Measurements from ENCODE around the gene AHSG.
"Not testable (repeated sequence)": the region's sequence is repeated elsewhere in the genome, so short reads cannot be mapped to it uniquely, and the experiment has no call there.

Gene AHSG

DNA sequence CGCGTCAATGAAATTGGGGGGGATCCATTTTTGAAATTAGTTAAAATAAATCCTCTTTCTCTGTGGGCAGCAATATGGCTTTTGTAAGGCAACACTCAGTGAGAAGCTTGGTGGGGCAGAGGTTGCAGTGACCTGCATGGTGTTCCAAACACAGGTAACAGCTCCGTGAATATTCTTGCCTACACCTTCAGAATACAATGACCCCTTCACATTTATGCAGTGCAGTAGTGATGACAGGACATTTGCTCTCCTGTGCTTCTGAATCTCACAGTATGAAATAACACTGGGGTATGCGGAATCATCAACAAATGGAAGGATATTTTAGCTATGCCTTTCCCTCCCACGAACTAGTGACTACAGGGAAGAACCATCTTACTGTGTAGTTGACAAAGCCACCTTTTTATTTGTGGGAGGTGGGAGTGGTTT is 6.9 kb downstream of the AHSG start:
- DNase-seq = no peak

DNA sequence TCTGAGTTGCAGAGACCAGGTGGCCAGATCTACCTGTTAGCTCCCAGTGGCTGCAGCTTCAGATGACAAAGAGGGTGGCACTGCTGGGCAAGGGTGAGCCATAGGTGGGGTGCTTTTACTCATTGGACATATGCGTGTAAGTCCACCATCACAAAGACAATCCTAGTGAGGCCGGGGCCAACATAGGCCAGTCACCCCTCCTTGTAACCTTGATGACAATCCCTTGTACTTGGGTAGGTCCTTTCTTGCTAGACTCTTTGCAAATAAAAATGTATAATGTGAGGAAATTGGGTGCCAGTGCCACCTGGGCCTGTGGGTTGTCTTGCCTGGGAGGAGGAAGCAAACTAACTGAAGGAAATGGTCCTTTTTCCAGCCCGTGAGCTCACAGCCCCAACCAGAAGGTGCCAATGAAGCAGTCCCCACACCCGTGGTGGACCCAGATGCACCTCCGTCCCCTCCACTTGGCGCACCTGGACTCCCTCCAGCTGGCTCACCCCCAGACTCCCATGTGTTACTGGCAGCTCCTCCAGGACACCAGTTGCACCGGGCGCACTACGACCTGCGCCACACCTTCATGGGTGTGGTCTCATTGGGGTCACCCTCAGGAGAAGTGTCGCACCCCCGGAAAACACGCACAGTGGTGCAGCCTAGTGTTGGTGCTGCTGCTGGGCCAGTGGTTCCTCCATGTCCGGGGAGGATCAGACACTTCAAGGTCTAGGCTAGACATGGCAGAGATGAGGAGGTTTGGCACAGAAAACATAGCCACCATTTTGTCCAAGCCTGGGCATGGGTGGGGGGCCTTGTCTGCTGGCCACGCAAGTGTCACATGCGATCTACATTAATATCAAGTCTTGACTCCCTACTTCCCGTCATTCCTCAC is 7.6 kb downstream of the AHSG start:
- no peak for DNase-seq

DNA sequence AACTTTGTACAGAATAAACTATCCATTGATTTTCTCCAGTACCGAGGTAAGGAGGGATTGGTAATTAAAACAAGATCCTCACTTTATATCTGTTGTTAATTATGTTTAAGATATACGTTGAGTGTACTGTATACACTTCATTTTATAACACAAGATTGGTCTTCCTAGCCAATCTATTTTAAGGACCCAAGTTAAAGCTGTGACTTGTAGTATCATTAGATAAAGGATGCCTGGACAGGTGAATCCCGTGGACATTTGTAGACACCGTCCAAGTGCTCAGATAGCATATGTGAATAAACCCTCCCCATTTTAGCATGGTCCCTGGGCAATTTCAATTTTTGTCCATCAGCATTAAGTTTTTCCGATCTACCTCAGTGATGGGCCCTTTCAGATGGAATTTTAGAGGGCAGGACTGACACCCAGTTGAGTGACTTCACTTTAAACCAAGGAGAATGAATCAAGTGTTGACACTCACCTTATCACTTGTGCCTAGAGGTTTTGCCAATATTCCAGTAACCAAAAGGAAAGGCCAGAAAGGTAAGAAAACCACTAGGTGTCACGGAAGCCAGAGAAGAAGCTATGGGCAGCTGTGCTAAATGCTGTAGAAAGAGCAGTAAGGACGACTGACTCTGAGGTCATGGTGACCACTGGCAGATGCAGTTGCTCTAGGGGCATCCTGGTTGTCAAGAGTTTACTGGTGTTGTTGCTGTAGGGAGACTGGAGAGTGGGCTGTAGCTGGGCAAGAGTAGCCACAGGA is 9.2 kb downstream of the AHSG start:
- no peak for DNase-seq

DNA sequence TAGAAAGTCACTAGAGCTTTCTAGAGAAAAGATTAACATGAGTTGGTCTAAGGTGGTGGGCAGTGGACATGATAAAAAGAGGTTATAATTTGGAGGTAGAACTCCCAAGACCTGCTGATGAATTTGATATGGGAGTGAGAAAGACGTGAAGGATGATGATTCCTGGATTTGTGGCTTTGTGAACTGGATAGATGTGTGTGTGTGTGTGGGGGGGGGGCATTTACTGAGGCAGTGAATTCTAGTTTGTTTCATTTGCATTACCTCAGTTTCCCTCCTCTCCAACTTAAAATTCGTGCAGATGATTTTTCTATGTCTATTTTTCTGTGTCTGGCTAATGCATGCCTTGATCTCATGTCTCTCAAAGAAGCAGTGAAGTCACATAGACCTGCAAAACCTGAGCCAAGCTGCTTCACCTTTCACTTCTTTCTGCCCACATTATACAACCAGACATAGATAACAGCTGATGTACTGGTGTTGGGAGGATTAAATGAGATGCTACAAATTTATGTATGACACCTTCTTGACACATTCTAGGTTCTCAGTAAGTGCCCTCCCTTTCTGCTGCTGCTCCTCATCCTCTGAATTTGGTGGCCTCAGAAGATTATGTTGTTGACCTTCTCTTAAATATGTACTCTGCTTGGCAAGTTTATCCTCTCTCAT is 9.9 kb downstream of the AHSG start:
- no peak for DNase-seq

DNA sequence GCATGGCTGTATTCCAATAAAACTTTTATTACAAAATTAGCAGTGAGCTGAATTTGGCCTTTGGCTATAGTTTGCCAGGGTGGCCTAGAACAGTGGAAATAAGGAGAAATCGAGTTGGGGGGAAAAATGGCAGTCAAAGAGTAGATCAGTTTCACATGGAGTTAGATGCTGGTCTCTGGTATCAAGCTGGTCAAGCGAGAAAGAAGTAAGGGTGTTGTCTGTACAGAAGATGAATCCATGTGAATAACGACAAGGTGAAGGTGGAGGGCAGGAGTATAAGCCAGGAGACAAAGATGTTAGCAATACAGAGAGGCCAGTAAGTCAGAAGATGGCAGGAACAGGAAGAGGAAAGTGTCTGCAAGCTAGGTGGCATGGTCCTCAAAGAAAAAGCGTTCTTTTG is 11.7 kb downstream of the AHSG start:
- no peak for DNase-seq

DNA sequence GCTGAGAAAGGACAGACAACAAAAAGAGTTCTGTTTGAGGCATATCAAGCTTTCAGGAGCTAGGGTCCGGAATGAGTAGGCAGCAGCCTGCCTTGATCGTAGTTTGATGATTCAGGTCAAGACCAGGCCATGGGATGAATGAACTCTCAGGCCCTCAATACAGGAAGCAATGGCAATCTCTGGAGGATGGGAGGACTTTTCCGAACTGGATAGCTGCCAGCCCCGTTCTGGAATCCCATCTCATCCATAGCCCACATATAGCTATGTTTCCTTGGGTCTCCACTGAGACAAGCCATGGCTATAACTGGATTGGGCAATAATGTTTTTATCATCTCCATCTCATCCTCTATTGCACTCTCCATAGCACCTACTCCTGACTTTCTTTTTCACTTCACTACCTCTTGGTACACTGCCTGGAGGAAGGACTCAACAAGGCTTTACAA is 12.8 kb downstream of the AHSG start:
- no peak for DNase-seq

DNA sequence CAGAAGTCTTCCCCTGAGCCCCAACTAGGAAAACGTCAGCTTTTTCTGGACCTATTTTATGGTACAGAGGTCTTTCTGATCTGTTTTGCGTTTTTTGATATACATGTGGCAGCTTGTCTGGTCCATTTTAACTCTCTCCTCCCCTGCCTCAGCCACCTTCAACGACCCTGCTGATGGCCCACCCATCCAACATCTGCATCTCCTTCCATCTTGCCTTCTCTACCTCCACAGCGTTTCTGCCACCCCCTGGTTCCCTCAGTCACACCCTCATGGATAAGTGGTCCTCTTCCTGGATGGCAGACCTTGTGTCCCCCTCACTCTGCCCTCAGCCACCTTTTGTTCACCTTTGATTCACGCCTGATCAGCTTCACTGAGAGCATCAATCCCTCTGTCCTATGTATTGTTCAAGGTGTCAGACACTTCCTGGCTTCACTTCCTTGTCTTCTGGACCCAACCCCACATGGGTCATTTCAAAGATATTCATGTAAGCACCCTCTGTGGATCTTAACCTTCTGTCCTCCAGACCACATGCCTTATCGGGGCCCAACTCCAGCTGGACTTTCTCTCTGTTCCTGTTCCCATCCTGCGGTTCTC is 13.5 kb downstream of the AHSG start:
- no peak for DNase-seq

DNA sequence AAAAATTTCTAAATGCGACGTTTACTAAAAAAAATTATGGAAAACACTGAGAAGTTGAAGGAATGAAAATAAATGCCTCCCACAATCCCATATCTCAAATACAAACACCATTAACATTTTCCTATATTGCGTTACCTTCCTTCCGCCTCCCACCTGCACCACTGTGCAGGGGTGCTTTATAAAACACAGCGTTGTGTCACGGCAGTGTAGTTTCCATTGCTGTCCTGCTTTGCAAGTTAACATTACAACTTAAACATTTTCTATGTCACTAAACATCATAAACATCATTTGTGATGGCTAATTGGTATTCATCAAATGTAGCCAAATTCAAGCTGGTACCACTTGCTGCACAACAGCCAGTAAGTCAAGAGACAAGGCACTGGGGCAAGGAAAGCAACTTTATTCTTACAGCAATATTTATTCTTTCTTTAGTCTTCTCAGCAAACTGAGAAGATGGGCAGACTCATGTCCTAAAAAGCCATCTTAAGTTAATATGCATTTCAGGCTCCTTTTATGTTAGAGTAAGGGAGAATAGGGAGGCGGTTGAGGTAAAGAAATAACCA is 15.1 kb downstream of the AHSG start:
- DNase-seq = no peak

DNA sequence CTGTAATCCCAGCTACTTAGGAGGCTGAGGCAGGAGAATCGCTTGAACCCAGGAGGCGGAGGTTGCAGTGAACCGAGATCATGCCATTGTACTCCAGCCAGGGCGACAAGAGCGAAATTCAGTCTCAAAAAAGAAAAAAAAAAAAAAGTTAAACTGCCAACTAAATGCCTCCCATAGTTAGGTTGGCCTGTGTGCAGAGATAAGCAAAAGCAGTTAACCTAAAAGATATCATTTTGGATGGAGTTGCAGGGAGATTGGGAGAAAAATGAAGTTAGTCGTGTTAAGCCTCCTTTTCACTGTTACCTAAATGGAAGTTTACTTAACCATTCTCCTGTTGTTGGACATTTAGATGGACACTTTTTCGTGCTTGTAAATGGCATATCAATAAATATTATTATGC is 15.9 kb downstream of the AHSG start:
- no peak for DNase-seq

DNA sequence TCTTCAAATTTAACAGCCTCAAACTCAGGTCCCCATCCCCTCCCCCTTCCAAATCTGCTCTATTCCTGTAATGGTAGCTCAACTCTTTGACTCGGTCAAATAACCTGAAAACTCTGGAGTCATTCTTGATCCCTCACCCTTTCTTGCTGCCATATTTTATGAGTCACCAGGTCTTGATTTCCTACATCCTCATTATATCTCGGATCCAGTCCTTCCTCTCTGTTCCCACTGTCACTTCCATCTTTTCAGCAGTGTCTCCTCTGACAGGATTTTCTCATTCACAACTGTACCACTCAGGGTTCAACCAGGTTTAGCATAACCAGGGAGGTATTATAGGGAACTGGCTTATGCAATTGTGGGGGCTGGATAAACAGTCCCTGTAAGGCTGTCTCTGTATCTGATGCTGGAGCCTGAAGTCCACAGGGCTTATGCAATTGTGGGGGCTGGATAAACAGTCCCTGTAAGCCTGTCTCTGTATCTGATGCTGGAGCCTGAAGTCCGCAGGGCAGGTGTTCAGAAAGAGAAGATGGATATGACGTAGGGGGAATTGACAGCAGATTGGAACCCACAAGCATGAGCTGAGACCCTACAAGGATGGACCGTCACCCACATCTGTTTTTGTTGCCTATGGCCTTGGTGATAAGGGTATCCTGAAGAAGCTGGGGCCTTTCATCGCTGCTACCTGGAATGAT is 18.2 kb downstream of the AHSG start:
- no peak for DNase-seq

DNA sequence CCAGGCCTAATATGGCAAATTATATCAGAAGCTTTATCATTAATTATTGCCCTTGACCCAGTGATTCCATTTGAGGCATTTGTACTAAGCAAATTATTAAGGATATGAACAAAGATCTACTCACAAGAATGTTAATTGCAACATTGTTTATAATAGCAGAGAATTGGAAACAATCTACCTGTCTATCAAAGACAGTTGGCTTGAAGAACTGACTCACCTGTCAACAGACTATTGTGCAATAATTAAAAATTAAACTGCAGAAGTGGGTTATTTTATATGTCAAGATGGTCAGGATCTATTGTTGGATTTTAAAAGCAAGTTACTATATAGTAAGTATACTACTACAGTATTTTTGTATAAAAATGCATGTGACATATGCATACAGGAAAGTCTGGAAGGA is 20.6 kb downstream of the AHSG start:
- no peak for DNase-seq

DNA sequence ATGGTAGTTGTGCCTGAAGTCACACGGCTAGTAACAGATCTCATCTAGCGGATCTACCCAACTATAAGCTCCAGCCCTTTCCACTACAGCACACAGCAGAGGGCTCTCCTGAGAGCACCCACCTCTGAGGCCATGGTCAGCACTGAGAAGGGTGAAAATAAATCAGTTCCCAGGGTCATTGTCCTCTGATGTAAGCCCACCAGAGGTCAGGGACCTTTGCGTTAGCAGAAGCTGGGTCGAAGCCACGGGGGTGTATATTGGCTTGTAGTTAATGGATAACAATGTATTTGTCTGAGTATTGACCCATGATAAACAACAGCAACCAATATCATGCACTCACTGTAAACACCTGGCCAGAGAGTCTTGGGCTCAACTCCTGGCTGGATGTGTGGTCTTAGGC is 21.3 kb downstream of the AHSG start:
- not testable (repeated sequence) for DNase-seq

DNA sequence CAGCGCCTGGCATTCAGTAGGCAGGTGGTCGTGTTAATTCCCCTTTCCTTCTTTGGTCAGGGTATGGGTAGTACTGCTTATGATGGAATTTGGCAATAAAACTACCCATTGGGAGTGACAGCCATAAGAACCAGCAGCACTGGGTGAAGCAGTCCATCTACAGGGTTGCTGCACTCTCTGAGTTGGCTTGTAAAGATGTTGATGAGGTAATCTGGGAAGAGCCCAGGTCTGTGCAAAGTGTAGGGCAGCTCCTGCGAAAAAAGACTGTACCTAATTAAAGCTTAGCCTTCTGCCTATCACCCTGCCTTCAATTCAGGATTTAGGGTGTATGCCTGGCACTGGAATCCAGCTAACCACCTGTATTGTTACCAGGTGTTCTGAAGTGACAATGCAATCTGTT is 22.7 kb downstream of the AHSG start:
- no peak for DNase-seq

DNA sequence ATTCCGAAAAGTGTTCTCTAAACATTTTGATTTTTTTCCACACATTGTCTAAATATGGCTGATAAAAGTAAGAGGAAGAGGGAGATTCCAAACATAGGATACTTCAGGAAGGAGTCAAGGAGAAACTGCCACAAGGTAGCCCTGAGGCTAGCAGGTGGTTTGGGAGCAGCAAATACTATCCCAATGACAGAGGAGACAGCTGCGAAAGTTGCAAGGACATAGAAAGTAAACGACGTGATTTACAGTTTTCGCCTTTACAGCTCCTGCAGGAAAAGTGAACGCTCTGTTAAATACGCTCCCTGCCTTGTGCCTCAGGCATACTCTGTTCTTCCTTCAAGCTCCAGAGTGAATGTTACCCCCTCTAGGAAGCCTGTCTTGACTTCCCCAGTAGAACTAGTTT is 23.7 kb downstream of the AHSG start:
- DNase-seq = no peak

DNA sequence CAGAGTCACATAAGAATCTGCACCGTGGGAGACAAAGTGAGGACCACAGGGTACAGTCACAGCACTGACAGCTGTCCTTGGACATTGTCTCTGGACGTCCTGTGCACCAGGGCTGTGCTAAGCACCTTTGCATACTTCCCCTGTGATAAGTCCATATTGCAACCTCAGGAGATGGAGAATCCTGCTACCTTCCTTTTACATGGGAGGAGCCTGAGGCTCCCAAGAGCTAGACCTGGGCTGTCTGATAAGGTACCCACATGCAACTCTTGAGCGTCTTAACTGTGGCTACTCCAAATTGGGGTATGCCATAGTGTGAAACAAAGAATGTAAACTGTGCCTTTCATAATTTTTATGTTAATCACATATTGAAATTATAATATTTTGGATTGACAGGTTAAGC is 24.8 kb downstream of the AHSG start:
- DNase-seq = no peak

DNA sequence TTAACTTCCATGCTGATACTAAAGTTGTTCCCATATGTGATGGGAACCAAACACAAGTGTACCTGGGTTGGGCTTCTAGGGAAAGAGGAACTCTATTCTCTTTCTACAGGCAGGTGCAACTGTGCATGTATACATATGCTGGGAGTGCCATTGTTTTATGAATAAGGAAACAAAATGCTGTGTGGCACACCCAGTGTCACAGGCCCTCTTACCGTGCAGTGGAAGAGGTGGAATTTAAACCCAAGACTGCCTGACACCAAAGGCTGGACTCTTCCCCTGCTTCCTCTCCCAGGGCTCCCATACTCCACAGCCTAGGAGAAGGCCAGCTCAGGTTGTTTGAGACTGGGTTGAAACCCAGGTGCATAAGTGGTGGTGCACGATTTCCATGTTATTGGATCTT is 25.4 kb downstream of the AHSG start:
- DNase-seq = no peak

DNA sequence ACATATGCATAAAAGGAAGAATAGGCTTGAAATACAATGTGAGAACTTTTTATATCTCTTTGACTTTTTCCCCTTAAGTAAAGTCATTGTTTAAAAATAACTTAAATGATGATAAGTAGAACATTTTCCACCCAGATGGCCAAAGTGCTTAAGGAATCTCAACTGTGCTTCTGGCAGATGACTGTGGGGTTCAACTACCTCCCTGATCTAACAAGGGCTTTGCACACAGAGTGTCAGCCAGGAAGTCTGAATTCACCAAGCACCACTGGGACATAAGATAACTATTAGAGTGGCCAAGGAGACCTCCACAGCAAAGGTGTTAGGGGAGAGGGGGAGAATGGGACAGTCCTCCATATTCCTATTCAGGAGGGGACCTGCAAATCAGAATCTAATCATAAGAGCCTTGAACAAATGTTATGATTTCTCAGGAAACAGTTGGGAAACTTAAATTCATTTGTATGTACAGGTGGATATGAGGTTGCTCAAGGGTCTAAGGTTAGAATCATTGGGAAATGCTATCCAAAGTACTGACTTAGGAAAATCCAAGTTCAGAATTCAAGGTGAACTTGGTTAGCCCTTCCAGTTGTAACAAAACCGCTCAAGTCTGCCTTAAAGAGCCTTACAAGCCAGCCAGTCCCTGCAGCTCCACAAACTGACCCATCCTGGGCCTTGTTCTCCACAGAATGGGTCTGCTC is 27.1 kb downstream of the AHSG start, which contains the start of gene FETUB:
TSS of gene FETUB (plus strand) at position 622 of the 695 bp plus-strand sequence. CDS start at position 684, 62 bp downstream.
- DNase-seq = no peak

DNA sequence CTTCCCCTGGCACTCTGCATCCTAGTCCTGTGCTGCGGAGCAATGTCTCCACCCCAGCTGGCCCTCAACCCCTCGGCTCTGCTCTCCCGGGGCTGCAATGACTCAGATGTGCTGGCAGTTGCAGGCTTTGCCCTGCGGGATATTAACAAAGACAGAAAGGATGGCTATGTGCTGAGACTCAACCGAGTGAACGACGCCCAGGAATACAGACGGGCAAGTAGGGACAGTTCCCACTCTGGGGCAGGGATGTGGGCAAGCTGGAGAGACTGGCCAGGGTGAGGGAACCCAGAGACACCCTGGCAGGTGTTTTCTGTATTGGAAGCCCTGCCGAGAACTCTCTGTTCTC is 27.6 kb downstream of the AHSG start:
- no peak for DNase-seq

DNA sequence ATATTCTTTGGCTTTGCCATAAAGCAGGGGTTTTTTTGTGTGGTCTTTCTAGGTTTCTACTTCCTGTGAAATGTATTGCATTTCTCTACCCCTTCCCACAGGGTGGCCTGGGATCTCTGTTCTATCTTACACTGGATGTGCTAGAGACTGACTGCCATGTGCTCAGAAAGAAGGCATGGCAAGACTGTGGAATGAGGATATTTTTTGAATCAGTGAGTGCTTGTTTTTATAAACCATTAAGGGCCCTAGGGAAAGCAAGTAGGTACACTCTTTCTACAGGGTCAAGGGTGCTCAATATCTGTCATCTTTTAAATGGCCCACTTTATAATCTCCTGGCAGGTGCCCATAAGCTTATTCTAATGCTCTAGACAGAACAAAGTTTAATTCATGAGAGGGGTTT is 28.1 kb downstream of the AHSG start:
- DNase-seq = no peak

DNA sequence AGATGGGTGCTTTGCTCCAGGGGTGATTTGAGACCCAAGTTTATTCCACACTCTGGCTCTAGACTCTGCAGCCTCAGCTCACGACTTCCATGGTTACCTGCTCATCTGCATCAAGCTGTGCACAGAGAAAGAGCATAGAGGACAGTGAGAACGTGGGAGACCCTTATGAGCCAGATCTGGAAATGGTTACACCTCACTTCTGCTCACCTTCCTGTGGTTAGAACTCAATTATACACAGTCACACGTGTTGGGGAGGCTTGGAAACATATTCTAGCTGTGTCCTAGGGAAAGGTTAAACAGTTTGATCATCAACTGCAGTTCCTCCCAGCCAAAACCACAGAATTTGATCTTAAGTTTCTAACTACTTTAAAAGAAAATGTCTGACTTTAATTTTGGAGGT is 29.2 kb downstream of the AHSG start:
- no peak for DNase-seq

DNA sequence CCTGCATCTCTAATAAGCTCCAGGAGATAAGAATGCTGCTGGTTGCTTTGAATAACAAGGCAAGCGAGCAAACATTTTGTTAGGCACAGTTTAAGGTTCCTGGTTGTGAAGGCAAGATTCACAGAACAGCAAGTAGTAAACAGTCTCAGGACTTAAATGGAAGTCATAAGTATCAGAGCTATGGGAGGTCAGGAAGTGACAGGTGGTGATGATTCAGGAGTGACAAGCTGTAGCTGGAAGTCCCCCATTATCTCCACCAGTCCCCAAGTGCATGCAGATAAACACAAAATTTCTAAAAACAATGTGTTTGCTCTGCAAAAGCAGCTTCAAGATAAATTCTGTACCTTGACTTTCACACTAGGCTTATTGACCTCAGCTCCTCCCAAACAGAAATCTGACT is 30.6 kb downstream of the AHSG start:
- no peak for DNase-seq

DNA sequence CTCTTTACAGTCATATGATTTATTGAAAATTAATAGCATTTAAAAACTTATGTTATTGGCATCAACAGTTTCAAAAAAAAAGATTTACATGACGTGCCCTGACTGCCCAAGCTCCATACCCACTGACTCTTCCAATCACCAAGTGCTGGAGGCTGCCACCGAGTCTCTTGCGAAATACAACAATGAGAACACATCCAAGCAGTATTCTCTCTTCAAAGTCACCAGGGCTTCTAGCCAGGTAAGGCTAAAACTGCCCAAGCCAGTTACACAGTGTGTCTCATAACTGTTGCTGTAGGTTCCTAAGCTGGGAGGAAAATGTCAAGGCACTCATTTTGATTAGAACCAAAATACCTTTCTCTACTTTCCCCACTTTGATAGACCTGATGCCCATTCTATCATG is 31.8 kb downstream of the AHSG start:
- DNase-seq = no peak
